GM23338 (cell line): ENCODE results near the gene SCAPER.
A peak's percentile ranks its signal among the peaks of the same experiment; 100 is the strongest.

ENCODE experiments used
- CREB1 ChIP-seq: fragments of 250-450 bp; sonication (Bioruptor Pico); IDR thresholded peaks from 2 replicates; pipeline ENCODE4 v1.5.0; 2020; ENCODE audit warnings: low read depth, mild to moderate bottlenecking, moderate library complexity
- EZH2 ChIP-seq: fragments of 200-600 bp; sonication (generic); IDR thresholded peaks from one replicate; pipeline ENCODE4 v1.8.0; 2017; ENCODE audit warnings: antibody characterized with exemption, mild to moderate bottlenecking, low read depth; ENCODE audit not compliant: unreplicated experiment
- EZH2phosphoT487 ChIP-seq: fragments of 200-600 bp; sonication (generic); IDR thresholded peaks from one replicate; pipeline ENCODE4 v1.8.1; 2018; ENCODE audit warnings: antibody characterized with exemption; ENCODE audit not compliant: unreplicated experiment
- POLR2AphosphoS5 ChIP-seq: IDR thresholded peaks from 2 replicates; pipeline ENCODE4 v1.6.1; 2016; ENCODE audit warnings: antibody characterized with exemption, low read depth
- STAT1 ChIP-seq: IDR thresholded peaks from one replicate; pipeline ENCODE4 v1.6.1; 2016; ENCODE audit warnings: antibody characterized with exemption; ENCODE audit not compliant: unreplicated experiment
- TF ChIP-seq, protein P1 (sequence below), 2 experiments: fragments of 200-600 bp in 1 of 2; sonication (generic) in 1 of 2; conservative IDR thresholded peaks; 2 replicates each; pipeline versions ENCODE4 v1.5.1 to v1.6.1; 2016 to 2017; ENCODE audit warnings: antibody characterized with exemption in 2 of 2, low read depth in 2 of 2, mild to moderate bottlenecking in 2 of 2, moderate library complexity in 1 of 2
- TF ChIP-seq, protein P2 (sequence below): fragments of 250-450 bp; sonication (Bioruptor Pico); IDR thresholded peaks from 2 replicates; pipeline ENCODE4 v1.5.0; 2020; ENCODE audit warnings: mild to moderate bottlenecking, moderate library complexity
- TF ChIP-seq, protein P3 (sequence below): IDR thresholded peaks from one replicate; pipeline ENCODE4 v1.6.1; 2018; ENCODE audit warnings: antibody characterized with exemption; ENCODE audit not compliant: unreplicated experiment

DNA sequence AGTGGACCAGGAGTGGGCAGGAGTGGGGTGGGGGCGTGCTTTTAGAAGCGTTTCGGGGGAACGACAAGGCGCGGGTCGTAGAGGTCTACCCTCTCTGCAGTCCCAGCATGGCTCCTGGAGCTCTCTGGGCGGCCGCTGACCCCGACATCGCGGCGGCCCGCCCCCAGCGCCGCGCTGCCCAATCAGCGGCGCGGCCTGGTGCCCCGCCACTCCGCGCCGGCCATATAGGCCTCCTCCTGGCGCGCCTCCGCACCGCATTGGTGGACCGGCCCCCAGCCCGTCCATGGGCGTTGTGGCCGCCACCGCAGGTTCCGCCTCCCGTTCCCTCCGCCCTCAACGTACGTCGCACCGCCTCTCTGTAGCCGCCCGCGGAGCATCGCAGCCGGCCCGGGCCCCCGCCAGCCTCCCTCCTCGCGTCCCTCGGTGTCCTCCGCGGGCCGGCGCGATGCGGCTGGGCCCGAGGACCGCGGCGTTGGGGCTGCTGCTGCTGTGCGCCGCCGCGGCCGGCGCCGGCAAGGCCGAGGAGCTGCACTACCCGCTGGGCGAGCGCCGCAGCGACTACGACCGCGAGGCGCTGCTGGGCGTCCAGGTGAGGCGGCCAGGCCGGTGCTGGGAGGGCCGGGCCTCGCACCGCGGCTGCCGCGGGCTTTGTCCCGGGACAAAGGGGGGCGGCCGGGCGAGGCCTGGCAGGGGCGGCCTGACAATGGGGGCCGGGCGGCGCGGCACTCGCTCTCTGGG lies 26.4 kb upstream of the SCAPER start, which contains the start of gene RCN2:
- TF ChIP-seq, protein P1, sequence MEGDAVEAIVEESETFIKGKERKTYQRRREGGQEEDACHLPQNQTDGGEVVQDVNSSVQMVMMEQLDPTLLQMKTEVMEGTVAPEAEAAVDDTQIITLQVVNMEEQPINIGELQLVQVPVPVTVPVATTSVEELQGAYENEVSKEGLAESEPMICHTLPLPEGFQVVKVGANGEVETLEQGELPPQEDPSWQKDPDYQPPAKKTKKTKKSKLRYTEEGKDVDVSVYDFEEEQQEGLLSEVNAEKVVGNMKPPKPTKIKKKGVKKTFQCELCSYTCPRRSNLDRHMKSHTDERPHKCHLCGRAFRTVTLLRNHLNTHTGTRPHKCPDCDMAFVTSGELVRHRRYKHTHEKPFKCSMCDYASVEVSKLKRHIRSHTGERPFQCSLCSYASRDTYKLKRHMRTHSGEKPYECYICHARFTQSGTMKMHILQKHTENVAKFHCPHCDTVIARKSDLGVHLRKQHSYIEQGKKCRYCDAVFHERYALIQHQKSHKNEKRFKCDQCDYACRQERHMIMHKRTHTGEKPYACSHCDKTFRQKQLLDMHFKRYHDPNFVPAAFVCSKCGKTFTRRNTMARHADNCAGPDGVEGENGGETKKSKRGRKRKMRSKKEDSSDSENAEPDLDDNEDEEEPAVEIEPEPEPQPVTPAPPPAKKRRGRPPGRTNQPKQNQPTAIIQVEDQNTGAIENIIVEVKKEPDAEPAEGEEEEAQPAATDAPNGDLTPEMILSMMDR (conservative IDR thresholded peaks at IDR 0.05; ENCODE audit: low read depth in 2 of 2), result no peak
- TF ChIP-seq STAT1 (no peak), CREB1 (CRISPR knock-in tag) (peak; percentile 51; the same call in 1 of the 2 replicates), EZH2 (no peak), EZH2phosphoT487 (no peak), POLR2AphosphoS5 (peak; percentile 88)
- TF ChIP-seq, protein P2, sequence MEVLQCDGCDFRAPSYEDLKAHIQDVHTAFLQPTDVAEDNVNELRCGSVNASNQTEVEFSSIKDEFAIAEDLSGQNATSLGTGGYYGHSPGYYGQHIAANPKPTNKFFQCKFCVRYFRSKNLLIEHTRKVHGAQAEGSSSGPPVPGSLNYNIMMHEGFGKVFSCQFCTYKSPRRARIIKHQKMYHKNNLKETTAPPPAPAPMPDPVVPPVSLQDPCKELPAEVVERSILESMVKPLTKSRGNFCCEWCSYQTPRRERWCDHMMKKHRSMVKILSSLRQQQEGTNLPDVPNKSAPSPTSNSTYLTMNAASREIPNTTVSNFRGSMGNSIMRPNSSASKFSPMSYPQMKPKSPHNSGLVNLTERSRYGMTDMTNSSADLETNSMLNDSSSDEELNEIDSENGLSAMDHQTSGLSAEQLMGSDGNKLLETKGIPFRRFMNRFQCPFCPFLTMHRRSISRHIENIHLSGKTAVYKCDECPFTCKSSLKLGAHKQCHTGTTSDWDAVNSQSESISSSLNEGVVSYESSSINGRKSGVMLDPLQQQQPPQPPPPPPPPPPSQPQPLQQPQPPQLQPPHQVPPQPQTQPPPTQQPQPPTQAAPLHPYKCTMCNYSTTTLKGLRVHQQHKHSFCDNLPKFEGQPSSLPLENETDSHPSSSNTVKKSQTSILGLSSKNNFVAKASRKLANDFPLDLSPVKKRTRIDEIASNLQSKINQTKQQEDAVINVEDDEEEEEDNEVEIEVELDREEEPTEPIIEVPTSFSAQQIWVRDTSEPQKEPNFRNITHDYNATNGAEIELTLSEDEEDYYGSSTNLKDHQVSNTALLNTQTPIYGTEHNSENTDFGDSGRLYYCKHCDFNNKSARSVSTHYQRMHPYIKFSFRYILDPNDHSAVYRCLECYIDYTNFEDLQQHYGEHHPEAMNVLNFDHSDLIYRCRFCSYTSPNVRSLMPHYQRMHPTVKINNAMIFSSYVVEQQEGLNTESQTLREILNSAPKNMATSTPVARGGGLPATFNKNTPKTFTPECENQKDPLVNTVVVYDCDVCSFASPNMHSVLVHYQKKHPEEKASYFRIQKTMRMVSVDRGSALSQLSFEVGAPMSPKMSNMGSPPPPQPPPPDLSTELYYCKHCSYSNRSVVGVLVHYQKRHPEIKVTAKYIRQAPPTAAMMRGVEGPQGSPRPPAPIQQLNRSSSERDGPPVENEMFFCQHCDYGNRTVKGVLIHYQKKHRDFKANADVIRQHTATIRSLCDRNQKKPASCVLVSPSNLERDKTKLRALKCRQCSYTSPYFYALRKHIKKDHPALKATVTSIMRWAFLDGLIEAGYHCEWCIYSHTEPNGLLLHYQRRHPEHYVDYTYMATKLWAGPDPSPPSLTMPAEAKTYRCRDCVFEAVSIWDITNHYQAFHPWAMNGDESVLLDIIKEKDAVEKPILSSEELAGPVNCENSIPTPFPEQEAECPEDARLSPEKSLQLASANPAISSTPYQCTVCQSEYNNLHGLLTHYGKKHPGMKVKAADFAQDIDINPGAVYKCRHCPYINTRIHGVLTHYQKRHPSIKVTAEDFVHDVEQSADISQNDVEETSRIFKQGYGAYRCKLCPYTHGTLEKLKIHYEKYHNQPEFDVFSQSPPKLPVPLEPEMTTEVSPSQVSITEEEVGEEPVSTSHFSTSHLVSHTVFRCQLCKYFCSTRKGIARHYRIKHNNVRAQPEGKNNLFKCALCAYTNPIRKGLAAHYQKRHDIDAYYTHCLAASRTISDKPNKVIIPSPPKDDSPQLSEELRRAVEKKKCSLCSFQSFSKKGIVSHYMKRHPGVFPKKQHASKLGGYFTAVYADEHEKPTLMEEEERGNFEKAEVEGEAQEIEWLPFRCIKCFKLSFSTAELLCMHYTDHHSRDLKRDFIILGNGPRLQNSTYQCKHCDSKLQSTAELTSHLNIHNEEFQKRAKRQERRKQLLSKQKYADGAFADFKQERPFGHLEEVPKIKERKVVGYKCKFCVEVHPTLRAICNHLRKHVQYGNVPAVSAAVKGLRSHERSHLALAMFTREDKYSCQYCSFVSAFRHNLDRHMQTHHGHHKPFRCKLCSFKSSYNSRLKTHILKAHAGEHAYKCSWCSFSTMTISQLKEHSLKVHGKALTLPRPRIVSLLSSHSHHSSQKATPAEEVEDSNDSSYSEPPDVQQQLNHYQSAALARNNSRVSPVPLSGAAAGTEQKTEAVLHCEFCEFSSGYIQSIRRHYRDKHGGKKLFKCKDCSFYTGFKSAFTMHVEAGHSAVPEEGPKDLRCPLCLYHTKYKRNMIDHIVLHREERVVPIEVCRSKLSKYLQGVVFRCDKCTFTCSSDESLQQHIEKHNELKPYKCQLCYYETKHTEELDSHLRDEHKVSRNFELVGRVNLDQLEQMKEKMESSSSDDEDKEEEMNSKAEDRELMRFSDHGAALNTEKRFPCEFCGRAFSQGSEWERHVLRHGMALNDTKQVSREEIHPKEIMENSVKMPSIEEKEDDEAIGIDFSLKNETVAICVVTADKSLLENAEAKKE (CRISPR knock-in tag), result no peak
- TF ChIP-seq, protein P3, sequence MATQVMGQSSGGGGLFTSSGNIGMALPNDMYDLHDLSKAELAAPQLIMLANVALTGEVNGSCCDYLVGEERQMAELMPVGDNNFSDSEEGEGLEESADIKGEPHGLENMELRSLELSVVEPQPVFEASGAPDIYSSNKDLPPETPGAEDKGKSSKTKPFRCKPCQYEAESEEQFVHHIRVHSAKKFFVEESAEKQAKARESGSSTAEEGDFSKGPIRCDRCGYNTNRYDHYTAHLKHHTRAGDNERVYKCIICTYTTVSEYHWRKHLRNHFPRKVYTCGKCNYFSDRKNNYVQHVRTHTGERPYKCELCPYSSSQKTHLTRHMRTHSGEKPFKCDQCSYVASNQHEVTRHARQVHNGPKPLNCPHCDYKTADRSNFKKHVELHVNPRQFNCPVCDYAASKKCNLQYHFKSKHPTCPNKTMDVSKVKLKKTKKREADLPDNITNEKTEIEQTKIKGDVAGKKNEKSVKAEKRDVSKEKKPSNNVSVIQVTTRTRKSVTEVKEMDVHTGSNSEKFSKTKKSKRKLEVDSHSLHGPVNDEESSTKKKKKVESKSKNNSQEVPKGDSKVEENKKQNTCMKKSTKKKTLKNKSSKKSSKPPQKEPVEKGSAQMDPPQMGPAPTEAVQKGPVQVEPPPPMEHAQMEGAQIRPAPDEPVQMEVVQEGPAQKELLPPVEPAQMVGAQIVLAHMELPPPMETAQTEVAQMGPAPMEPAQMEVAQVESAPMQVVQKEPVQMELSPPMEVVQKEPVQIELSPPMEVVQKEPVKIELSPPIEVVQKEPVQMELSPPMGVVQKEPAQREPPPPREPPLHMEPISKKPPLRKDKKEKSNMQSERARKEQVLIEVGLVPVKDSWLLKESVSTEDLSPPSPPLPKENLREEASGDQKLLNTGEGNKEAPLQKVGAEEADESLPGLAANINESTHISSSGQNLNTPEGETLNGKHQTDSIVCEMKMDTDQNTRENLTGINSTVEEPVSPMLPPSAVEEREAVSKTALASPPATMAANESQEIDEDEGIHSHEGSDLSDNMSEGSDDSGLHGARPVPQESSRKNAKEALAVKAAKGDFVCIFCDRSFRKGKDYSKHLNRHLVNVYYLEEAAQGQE, result no peak
